PC-3 (cell line): Measurements from ENCODE around the gene HHATL.

ENCODE experiments used
- EZH2phosphoT487 ChIP-seq: fragments of 300-600 bp; sonication (generic); IDR thresholded peaks from 2 replicates; pipeline ENCODE4 v1.6.1; 2018; ENCODE audit warnings: mild to moderate bottlenecking, antibody characterized with exemption, low read length, borderline replicate concordance
- TF ChIP-seq, protein P1 (sequence below): fragments of 300-600 bp; sonication (generic); conservative IDR thresholded peaks from 2 replicates; pipeline ENCODE4 v1.5.1; 2017; ENCODE audit warnings: antibody characterized with exemption, low read depth, mild to moderate bottlenecking, low read length

DNA sequence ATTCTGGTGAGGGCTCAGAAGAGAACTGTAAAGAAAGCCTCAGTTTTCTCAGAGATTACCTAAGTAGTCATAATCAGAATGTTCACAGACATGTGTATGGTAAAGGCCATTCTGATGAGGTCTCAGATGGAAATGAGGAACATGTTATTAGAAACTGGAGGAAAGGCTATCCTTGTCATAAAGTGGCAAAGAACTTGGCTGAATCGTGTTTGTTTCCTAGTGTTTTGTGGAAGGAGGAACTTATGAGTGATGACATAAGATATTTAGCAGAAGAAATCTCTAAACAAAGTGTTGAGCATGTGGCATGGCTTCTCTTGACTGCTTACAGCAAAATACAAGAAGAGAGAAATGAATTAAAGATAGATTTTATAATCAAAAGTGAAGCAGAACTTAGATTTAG lies 30.1 kb downstream of the HHATL start:
- TF ChIP-seq, protein P1, sequence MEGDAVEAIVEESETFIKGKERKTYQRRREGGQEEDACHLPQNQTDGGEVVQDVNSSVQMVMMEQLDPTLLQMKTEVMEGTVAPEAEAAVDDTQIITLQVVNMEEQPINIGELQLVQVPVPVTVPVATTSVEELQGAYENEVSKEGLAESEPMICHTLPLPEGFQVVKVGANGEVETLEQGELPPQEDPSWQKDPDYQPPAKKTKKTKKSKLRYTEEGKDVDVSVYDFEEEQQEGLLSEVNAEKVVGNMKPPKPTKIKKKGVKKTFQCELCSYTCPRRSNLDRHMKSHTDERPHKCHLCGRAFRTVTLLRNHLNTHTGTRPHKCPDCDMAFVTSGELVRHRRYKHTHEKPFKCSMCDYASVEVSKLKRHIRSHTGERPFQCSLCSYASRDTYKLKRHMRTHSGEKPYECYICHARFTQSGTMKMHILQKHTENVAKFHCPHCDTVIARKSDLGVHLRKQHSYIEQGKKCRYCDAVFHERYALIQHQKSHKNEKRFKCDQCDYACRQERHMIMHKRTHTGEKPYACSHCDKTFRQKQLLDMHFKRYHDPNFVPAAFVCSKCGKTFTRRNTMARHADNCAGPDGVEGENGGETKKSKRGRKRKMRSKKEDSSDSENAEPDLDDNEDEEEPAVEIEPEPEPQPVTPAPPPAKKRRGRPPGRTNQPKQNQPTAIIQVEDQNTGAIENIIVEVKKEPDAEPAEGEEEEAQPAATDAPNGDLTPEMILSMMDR = no peak
- TF ChIP-seq EZH2phosphoT487 = no peak
